HG02642 (cell line): ENCODE results near the gene SRSF10.
"Not testable (repeated sequence)": the region's sequence is repeated elsewhere in the genome, so short reads cannot be mapped to it uniquely, and the experiment has no call there.

Source experiments
- ATAC-seq: cut with Tn5 transposase; IDR thresholded peaks from one replicate; pipeline ENCODE4 v1.9.1; 2021; ENCODE audit warnings: mild to moderate bottlenecking; ENCODE audit not compliant: unreplicated experiment, poor library complexity

Gene SRSF10

DNA sequence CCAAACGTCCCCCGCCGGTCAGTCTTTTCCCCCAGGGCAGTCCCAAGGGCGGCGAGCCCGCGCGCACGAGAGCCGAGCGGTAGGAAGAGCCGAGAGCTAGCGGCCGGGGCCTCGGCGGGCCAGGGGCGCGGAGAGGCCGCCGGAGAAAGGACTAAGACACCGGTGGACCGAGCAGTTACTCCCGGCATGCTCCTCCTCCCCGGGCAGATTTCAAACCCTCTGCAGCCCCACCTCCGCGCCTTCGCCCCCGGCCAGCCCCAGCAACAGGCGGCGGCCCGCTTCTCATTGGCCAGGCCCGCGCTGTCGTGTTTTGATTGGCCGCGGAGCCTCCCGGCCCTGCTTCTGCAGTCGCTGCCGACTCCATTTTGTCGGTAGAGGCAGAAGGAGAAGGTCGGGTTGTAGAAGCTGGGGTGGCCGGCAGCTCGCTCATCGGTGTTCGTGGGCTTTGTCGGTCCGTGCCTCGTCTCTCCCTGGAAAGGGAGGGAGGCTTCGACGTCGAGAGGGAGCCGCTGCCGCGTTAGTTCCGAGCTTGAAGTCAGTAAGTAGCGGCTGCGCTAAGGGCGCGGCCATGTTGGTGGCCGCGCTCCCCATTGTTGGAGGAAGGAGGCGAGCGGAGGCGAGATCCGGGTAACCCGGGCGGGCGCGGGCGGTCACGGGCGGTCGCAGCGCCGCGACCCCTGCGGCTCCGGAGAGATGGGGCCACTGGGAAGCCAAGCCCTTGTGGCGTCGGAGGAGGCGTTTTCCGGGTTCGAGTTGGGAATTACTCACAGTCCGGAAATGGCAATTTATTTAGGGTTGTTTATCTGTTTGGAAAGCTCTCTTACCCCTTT lies 20.5 kb downstream of the SRSF10 start, which contains the start of gene PNRC2:
Gene PNRC2, plus strand, starts transcription at position 368 of the 830 bp plus-strand sequence. CDS start 1,630 bp downstream, outside the sequence.
- ATAC-seq: peak; percentile 85

DNA sequence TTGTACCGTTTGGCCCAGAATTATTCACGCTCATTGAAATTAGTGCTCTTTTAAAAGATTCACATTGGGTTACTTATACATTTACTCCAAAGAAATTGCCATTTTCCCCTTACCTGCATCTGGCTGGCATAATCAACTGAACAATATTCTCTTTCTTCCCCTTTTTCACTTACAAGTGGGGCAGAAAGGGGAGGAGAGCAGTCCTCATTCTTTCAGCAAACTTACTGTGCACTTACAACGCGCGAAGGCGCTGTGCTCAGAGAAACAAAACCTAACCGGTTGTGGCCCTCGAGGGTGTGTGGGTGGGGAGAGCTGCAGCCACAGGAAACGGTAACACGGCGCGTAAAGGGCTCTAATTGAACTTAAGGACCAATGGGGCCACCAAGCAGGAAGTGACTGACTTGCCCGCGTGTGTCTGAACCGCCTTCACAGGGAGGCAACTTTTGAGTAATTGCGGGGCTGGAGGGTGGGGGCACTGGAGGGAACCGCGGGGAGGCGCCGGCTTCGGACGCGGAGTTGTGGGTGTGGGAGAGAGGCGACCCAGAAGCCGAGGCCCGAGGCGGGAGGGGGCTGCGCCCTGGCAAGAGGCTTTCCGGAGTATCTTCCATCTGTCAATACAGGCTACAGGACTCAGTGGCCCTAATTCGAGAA lies 21.2 kb downstream of the SRSF10 start:
- ATAC-seq: peak; percentile 62

DNA sequence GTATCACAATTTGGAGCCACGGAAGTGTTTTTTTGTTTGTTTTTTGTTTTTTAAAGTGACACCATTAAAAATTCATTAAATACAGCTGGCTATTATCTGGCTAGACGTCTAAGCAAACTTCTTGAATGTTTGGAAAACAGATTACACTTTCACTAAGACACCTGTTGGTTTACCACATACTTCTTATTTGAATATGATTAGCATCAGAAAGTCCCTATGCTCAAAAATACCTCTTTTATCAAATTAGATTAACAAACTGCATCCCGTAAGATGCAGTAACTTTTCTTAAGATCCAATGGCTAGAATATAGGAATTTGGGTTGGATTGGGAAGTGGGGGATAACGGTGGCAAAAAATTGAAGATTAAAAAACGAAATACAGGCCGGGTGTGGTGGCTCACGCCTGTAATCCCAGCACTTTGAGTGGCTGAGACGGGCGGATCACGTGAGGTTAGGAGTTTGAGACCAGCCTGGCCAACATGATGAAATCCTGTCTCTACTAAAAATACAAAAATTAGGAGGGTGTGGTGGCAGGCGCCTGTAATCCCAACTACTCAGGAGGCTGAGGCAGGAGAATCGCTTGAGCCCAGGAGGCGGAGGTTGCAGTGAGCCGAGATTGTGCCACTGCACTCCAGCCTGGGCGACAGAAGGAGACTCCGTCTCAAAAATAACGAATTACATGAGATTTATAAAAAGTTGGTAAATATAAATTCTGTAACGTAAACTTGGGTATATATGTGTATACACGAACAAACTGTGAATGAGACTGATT lies 21.9 kb downstream of the SRSF10 start:
- not testable (repeated sequence) for ATAC-seq

DNA sequence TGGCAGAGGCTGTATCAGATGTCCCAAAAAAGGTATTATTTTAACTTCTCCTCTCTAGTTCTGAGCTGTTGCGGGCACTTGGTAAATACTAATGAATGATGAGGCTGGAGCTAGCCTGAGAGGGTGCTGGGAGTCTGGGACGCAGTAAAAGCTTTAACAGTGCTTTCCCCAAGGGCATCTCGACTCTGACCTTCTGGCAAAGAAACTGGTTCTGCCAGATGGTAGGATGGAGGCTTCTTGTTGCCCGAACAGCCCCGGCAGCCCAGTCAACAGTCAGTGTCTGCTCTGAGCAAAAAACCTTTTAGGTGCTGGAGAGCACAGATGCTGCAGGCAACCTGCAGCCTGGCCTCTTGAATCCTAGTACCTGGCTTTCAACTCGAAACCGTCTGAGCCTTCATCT lies 23.0 kb downstream of the SRSF10 start:
- ATAC-seq: no peak

DNA sequence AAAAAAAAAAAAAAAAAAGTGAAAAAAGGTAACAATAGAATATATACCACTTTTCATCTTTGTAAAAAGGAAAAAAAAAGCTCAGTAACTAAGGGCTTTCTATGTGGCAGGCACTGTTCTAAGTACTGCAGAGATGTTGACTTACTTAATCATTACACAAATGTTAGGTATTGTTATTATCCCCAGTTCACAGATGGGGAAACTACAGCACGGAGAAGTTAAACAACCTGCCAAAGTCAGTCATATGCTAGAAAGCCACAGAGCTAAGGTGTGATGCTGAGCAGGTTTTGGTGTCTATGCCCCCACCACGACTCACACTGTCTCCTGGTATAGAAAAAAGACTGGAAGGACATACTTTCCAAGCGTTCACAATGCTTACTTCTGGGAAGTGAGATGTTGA lies 27.1 kb downstream of the SRSF10 start:
- no peak for ATAC-seq

DNA sequence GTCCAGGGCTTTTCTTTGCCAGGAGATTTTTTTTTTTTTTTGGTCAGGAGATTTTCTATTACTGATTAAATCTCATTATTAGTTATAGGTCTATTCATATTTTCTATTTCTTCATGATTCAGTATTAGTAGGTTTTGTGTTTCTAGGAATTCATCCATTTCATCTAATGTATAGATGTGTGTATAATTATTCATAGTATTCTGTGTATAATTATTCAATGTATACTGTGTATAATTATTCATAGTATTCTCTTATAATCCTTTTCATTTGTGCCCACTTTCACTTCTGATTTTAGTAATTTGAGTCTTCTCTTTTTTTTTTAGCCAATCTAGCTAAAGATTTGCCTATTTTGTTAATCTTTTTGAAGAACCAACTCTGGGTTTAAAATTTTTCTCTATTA lies 32.8 kb downstream of the SRSF10 start:
- ATAC-seq: no peak

DNA sequence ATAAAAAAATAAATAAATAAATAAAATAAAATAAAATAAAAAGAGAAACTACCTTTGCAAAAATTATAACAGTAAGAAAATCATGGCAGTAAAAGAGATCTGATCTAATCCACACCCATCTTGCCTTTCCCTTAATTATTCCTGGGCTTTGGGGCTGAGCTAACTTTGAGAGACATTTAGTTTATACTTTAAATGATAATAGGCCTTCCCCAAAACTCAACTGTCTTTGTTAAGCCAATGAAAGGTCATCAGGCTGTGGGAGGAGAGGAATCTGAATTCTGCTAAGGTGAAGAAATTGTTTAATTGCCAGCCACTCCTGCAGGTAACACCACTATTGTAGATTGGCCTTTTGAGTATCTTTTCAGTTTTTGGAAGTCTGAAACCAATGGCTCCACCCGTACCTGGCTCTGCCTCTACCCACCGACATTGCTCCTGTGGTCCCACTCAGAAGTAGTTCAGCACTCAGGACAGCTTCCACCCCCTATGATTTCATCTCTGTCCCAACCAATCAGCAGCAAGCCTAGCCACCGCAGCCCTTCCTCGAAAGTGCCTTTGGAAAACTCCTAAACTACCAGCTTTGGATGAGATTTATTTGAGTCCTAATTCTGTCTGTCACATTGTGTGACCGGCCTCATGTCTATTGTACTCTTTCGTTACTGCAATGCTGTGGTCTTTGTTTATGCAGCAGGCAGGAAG lies 43.5 kb downstream of the SRSF10 start:
- ATAC-seq: no peak

DNA sequence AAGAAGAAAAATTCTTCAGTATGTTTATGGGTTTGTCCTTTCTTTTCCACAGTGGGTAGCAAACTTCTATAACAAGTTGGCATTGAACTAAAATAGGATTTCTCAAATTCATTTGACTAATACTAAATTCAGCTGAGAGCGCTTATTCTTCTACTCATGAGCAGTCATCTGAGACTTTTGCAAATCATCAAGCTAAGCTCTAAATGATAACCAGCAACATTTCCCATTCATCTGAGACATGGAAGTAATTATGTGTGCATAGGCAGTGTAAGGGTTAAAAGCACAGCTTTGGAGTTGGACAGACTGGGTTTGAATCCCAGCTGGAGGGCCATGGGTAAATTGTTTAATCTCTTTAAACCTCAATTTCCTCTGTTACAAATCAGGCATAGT lies 48.6 kb downstream of the SRSF10 start:
- no peak for ATAC-seq

DNA sequence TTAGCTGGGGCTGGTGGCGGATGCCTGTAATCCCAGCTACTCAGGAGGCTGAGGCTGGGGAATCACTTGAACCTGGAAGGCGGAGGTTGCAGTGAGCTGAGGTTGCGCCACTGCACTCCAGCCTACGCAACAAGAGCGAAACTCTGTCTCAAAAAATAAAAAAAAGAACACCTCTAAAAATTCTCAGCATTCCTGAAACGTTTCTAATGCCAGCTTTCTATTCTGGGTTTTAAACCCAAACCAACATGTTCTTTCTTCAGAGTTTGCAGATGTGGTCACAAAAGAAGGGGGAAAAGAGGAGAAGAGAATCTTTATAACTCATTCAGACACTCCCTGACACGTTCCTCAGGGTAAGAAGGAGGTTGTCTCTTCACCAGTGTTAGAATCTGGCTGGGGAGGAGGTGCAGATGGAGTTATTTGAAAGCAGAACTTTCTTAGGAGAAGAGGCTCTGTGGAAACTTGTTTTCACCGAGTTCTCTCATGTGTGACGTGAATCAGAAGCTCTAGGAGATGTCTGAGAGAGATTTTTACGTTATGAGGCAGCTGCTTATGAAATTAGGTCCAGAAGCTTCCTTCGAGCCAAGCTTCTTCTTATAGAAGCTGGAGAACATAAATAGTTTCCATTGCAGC lies 49.2 kb downstream of the SRSF10 start:
- no peak for ATAC-seq

DNA sequence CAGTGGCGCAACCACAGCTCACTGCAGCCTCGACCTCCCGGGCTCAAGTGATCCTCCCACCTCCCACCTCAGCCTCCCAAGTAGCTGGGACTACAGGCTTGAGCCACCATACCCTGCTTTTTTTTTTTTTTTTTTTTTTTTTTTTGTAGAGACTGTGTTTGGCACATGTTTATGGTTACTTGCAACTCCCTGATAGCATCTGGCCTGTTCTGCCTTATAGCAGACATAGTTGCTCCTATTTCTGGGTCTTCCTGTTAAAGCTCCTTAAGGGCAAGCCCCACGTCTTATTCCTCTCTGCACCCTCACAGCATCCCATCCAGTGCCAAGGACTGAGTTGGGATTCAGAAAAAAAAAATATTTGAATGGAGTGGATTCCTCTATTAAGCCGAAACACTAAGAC lies 49.9 kb downstream of the SRSF10 start:
- no peak for ATAC-seq

DNA sequence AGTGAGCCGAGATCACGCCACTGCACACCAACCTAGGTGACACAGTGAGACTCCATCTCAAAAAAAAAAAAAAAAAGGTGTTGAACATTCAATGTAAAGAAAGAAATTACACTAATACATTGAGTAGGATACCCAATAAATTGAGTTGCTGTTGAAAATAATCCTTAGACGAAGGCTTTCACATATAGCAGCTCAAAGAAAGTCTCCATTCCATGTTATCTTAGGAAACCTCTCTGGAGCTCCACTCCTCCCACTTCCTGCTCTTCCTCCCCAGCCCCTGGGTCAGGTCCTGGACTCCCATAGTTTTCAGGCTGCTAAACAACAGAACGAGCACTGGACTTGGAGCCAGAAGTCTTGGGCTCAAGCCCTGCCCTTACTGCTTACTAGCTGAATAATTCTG lies 51.3 kb downstream of the SRSF10 start:
- ATAC-seq: no peak

DNA sequence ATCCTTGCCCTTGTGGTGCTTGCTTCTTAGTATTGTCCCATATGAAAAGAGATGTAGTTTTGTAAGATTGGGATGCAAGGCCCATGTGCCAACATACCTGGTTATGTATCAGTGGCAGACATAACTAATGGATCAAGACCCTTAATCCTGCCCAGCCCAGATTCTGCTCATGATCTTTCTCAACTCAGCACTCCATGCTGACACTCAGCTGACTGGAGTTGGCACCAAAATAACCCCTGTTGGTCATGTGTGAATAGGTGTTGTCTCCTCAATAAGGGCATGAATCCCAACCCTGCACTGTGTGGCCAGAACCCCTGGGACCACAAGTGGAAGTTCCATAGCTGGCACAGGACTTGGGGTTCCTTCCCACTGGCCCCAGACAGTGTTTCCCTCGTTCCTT lies 53.0 kb downstream of the SRSF10 start:
- no peak for ATAC-seq

DNA sequence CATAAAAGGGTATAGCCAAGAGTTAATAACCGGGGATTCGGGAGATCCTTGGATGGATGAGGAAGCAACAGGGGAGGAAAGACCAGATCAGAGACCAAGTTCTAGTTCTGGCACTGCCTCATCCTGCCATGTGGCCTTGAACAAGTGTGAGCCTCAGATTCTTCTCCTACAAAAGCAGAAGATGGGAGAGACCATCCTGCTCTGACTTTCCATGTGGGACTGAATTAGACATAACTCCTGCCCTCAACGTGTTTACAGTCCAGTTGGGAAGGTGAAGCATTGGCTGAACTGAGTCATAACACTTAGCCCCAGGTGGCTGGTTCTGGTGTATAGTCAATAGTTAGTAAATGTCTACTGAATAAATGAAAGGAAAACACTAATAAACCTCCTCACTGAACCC lies 54.8 kb downstream of the SRSF10 start:
- no peak for ATAC-seq

DNA sequence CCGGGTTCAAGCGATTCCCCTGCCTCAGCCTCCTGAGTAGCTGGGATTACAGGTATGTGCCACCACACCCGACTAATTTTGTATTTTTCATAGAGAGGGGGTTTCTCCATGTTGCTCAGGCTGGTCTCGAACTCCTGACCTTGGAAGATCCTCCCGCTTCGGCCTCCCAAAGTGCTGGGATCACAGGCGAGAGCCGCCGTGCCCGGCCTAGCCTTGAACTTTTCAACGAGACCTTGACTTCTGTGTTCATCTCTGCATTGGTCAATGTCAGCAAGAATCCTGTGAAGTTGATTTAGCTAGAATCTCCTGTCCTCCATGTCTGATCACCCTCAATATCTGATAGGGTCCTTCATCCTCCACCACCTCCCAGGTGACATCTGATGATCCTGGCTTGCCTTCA lies 55.5 kb downstream of the SRSF10 start:
- no peak for ATAC-seq

DNA sequence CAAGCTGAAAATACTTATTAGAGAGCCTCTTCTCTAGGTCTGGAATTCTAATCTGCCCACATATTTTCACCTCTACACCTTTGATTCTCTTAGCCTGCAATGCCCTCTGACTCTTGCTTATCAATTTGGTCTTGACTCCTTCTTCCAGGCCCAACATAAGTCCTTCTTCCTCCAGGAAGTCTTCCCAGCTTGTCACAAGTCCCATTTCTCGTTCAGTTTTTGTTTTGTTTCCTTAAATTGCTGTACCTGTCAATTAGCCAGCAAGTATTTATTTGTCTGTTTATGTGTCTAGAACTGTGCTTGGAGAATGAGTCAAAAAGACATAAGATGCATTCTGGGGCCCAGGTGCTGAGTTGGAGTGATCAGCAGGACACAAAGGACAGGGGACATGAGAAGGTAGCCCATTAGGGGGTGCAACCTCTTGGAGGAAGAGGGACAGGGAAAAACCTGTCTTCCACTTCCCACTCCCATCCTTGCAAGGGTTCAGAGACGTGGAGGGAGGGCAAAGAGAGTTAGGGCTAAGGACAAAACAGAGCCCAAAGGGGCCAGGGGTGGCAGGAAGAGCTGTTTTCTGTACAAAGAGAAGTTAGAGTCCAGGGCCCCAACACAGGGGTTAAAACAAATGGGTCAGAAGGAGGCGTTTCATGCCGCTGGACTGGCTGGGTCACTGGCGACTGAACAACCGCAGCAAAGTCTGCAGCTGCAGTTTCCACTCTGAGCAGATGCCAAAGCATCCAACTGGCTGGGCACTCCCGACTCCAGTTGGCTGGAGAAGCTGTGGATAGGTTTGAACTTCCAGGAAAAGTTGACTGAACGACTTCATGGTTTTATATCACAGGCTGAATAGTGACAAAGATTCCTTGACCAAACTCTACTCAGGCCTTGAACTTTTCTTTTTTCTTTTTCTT lies 56.3 kb downstream of the SRSF10 start:
- ATAC-seq: no peak

DNA sequence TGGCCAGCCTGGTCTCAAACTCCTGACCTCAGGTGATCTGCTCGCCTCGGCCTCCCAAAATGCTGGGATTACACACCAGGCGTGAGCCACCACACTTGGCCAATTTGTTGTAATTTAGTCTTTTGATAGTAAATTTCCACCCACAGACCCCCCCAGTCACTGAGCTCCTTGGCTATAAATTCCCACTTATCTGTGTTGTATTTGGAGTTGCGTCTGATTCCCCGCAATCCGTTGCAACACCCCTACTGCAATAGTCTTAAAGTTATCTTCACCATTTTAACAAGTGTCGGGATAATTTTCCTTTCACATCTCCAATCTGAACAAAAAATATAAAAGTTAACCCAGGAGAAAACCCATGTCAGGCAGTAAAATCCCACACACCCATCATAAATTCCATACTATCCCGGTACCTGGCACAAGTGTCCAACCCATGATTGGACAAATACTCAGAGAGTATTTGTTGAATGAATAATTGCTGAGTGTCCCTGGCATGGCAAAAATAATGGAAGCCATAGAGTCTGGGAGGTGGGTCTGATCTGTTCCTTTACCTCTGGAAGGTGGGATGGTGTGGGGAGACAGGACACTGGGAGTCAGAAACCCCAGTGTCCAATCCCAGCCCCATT lies 57.7 kb downstream of the SRSF10 start:
- no peak for ATAC-seq

DNA sequence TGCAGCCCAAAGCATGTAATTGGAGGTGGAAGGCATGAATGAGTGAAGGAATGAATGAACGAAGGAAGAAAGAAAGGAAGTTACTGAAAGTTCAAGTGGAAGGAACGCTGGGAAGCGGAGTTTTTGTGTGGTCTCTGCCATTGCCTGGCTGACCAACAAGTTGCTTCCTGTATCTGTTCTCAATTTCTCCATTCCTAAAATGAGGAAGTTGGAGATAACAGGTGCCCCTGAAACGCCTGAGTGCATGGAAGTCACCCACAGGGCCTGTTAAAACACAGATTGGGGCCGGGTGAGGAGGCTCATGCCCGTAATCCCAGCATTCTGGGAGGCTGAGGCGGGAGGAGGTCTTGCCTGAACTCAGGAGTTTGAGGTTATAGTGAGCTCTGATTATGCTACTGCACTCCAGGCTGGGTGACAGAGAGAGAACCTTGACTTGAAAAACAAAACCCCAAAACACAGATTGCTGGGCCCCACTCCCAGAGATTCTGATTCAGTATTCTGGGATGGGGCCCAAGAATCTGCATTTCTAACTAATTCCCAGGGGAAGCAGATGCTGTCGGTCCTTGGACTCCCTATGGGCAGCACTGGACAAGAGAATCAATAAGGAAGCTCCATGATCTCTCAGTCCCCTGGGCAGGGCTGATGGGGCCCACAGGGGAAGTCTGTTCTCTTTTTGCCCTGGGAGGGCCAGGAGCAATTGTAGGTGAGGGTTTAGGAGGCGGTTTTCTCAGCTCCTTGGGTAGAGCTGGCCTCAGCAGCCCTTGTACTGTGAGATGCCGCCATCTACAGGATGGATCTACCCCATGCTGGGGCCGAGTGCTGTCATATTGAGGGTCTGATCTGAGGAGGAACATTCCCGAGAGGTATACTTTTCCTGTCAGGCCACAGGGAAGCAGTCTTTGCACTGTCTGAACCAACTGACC lies 63.7 kb downstream of the SRSF10 start:
- ATAC-seq: peak; percentile 67

DNA sequence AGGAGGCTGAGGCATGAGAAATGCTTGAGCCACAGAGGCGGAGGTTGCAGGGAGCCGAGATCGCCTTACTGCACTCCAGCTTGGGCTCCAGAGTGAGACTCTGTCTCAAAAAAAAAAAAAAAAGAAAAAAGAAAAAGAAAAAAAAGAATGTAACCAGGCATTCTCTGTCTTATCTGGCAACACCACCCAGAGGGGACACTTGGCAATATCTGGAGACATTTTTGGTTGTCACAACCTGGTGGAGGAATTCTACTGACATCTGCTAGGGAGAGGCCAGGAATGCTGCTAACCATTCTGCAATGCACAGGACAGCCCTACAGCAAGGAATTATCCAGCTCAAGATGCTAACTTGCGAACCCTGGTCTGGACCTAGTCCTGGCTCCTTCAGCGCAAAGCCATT lies 64.7 kb downstream of the SRSF10 start:
- ATAC-seq: no peak
